GM04503 (cell line): ENCODE data around the gene MRPL54.
"Not testable (repeated sequence)": the region's sequence is repeated elsewhere in the genome, so short reads cannot be mapped to it uniquely, and the experiment has no call there.

ENCODE experiments used
- DNase-seq: peaks from one replicate; pipeline ENCODE4 v3.0.0-alpha.2; 2012; ENCODE audit warnings: low read depth

MRPL54 gene

GRCh38 chr19:3740431-3740830 is 22.1 kb upstream of the MRPL54 start:
- DNase-seq: no peak

DNA sequence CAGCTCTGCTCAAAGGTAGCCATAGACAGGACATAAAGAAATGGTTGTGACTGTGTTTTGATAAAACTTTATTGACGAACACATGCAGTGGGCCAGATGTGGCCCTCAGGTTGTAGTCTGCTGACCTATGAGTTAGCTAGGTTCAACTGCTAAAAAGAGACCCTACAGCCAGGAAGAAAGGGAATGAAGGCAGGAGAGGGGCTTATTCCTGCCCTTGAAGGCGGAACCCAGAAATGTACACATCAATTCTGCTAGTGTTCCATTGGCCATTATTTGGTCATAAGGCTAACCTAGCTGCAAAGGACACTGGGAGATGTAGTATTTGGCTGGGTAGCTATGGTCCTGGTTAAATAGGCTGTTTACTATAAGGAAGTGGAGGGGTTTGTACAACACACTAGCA is 19.0 kb upstream of the MRPL54 start:
- DNase-seq: no peak

GRCh38 chr19:3745363-3746045 is 17.0 kb upstream of the MRPL54 start:
- DNase-seq: no peak

GRCh38 chr19:3746371-3747056 is 16.0 kb upstream of the MRPL54 start:
- DNase-seq: no peak

DNA sequence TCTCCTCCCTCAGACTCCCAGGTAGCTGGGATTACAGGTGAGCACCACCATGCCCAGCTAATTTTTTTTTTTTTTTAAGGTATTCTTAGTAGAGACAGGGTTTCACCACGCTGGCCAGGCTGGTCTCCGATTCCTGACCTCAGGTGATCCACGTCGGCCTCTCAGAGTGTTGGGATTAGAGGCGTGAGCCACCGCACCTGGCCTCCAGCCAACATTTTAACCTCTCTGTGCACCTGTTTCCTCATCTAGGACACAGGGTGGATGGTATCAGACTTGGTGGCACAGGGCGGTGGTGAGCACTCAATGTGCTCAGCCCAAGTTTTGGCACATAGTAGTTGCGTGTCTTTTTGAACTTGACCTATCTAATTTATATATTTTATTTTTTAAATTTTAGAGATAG is 13.5 kb upstream of the MRPL54 start:
- DNase-seq: no peak

DNA sequence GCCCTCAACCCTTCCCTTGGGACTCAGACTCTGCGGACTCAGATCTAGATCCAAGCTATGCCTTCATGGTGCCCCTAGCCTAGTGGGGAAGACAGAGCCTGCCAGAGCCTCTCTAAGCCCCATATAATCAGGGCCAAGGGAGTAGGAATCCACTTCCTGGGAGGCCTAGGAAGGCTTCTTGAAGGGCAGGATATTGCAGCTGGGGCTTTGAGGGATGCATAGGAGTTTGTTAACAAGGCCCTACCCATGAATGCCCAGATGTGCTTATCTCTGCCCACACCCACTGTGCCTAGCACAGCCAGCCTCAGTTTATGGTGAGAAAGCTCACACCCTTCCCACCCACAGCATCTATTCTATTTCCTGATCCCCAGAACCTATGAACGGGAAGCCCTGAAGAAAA is 12.3 kb upstream of the MRPL54 start:
- no peak for DNase-seq

DNA sequence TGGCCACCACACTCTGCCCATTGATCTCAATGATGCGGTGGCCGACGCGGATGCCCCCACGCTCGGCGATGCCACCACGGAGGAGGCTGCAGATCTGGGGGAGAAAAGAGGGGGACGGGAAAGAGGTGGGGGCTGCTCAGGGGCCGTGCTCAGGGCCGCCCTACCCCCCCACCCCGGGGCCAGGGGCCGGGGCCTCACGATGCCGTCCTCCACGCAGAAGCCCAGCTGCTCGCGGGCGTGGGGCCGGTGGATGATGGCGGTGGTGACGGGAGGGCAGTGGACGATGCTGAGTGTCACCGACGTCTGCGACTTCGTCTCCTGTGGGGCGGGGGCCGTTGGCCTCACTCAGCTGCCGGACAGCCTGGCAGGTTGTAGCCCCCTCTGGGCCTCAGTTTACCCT is 11.2 kb upstream of the MRPL54 start:
- no peak for DNase-seq

DNA sequence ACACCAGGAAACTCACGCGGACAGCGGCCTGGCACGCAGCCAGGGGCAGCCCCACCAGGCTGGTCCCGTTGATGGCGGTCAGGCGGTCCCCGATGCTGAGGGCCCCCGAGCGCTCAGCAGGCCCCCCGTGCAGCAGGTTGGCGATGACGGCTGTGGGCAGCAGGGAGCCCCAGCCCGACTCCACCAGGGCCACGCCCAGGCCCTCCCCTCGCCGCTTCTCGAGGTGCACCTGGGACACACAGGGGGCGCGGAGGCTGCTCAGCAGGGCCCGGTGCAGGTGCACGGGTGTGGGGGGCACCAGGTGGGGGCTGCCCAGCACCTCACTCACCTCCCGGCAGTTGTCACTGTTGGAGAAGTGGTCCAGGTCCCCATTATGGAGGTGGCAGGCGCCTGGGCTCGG is 10.0 kb upstream of the MRPL54 start:
- no peak for DNase-seq

DNA sequence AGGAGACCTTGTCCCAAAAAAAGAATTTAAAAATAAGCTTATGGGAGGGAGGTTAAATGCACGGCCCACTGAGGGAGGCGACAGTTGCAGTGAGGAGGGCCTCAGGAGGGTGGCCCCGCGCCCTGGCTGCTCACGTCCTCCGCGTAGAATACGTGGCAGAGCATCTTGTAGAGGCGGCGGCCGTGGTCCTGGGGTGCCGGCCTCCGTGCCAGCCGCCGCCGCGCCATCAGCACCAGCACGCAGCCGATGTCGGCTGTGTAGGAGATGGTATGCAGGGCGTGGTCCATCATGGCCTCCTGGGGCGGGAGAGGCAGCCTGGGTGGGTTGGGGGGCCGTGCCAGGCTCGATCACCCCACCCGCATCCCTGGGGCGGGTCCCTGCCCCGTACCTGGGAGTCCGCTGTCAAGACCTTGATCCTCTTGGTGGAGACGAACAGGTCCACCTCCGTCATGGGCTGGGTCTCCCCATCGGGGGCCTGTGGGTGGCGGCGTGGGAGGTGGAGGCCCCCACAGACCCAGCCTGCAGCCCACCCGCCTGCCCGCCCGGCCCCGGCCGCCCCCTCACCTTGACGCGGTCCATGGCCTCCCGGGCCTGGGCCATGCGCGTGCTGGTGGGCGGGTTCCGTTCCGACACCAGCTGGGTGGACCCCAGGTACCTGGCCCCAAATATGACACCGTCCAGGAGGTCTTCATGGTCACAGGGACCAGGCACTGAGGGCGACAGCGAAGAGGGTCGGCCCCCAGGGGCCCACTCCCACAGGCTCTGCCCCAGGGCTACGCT is 8.7 kb upstream of the MRPL54 start:
- no peak for DNase-seq

GRCh38 chr19:3757705-3758104 is 4.8 kb upstream of the MRPL54 start:
- not testable (repeated sequence) for DNase-seq

- DNase-seq: not testable (repeated sequence)
Observed at GRCh38 chr19:3758297-3758696, 4.2 kb upstream of the MRPL54 start.

- no peak for DNase-seq
Observed at GRCh38 chr19:3759482-3760254, 2.8 kb upstream of the MRPL54 start.

DNA sequence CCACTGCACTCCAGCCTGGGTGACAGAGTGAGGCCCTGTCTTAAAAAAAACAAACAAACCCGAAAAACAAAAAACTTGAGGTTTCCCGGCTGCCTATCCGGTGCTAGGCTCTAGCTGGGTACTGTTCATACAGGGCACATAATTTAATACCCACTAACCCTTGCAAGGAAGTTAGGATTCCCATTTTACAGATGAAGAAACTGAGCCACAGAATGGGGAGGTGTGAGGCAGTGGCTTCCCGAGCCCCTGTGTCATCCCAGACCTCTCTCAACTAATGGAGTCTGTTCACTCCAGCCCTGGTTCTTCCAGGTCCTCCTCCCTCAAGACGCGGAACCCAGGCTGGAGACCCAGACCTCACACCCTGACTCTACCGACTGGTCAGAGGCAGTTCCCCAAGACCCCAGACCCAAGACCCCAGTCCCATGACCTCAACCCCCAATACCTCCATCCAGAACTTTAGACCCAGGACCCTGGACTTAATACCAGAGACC is 1.6 kb upstream of the MRPL54 start:
- no peak for DNase-seq

GRCh38 chr19:3761382-3762129 is 926 bp upstream of the MRPL54 start, which contains the start of gene APBA3:
TSS of gene APBA3 (minus strand) at chr19:3761692. CDS start at chr19:3760264, 1,428 bp downstream.
- DNase-seq: peak; percentile 31

DNA sequence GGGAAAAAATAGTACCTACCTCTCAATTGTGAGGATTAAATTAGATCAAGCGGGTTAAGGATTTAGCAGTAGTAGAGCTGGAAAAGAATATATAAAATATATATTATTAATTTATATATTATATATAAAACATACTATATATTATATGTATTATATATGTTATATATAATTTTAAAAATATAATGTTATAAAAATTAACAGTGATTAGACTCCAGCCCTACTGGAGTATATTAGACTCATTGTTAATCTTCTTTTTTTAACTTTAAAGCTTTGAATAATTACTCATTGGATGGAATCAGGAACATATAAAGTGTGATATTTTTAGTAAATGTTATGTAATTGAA is 380 bp upstream of the MRPL54 start:
- no peak for DNase-seq

- no peak for DNase-seq
Observed at GRCh38 chr19:3765121-3765520, 2.6 kb downstream of the MRPL54 start.

- not testable (repeated sequence) for DNase-seq
Observed at GRCh38 chr19:3765757-3766156, 3.3 kb downstream of the MRPL54 start.

DNA sequence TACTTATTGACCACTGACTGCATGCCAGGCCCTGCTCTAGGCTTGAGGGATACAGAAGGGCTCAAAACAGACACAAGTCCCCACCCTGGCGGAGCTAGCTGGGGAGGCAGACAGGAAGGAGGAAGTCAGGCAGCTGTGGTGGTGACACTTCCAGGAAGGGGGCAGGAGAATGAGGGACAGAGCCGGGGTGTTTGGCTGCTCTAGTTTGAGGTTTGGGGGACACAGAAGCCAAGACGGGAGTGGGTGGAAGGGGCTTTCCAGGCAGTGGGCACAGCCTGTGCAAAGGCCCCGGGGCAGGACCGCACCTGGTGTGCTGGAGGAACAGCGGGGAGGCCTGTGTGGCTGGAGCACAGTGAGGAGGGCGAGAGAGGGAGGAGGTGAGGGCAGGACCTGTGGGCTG is 4.0 kb downstream of the MRPL54 start:
- no peak for DNase-seq

GRCh38 chr19:3767050-3767449 is 4.6 kb downstream of the MRPL54 start:
- DNase-seq: no peak

DNA sequence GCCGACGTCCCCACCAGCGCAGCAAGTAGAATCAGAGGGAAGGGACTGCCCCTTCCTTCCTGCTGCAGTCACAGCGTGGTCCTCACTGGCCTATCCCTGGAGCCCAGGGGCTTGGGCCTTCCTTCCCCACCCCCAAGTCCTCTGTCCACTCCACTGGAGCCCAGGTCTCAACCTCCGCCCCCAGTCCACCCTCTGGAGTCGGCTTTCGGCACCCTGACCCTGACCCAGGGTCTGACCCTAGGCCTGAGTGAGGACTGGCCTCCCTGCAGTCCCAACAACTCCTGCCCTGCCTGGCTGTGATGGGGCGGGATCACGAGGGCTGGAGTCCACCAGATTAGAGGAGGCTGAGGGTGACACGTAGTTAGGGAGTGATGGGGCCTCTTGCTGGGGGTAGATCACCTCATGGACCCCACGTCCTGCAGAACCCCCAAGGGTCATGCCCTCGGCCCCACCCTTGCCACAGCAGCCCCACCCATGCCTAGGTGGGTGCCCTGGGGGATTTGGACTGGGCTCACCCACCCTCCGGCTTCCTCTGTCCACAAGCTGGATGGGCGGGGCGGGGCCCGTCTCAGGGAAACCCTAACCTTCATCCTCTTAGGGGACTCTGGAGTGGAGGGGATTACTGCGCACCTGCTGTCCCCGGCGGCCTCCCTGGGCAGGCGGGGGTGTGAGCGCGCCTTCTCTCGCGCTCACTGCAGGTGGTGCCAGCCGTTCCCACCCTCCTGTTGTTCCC is 5.7 kb downstream of the MRPL54 start:
- DNase-seq: no peak

GRCh38 chr19:3768748-3769099 is 6.2 kb downstream of the MRPL54 start:
- DNase-seq: no peak
